ENCODE results near the gene RNF151.
"Not testable (repeated sequence)": the region's sequence is repeated elsewhere in the genome, so short reads cannot be mapped to it uniquely, and the experiment has no call there.

RNF151 gene

DNA sequence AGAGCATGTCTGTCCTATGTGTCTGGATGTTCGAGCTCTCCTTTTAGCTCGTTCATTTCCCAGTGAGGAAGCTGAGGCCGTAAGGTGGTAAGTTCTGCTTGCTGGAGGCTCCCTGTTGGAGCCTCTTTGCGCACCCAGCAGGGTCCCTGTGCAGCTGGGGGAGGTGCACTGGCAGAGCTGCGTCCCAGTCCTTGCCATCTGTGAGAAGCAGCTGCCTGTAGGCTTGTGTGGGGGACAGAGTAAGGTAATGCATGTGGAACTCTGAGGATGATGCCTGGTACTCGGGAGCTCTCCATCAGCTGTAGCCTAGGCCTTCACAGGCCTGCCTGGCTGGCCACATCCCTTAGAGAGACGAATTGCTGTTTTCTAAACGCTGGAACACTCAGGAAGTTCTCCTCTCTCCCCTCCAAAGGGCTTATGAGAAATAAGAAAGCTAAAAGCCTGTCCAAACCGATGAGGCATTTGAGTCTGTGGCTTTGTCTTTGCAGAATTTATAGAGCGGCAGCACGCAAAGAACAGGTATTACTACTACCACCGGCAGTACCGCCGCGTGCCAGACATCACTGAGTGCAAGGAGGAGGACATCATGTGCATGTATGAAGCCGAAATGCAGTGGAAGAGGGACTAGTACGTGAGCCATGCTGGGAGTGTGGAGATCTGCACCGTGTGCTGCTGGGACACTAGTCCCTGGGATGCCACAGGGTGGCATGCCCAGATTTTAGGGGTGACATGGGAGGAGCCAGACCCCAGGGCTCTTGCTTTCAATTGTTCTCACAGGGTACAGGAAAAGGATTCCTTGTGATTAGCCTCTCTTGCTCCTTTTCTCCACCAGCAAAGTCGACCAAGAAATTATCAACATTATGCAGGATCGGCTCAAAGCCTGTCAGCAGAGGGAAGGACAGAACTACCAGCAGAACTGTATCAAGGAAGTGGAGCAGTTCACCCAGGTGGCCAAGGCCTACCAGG is 5.7 kb upstream of the RNF151 start:
- DNase-seq, result peak in 1 of 2 experiments; percentile 48

DNA sequence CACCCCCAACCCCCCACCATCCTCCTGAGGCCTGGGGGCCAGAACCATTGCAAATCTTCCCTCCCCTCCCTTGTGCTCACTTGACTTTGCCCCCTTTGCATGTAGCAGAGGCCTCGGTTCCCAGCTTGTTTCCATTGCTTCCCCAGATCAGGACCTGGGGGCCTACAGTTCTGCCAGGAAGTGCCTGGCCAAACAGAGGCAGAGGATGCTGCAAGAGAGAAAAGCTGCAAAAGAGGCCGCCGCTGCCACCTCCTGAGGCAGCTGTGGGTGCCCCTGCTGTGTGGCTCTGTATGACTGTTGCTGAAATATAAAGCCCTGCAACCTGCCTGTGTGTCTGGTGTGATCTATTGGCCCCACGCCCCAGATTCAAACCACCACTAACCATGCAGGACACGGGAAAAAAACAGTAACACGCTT is 5.0 kb upstream of the RNF151 start:
- DNase-seq, result no peak

DNA sequence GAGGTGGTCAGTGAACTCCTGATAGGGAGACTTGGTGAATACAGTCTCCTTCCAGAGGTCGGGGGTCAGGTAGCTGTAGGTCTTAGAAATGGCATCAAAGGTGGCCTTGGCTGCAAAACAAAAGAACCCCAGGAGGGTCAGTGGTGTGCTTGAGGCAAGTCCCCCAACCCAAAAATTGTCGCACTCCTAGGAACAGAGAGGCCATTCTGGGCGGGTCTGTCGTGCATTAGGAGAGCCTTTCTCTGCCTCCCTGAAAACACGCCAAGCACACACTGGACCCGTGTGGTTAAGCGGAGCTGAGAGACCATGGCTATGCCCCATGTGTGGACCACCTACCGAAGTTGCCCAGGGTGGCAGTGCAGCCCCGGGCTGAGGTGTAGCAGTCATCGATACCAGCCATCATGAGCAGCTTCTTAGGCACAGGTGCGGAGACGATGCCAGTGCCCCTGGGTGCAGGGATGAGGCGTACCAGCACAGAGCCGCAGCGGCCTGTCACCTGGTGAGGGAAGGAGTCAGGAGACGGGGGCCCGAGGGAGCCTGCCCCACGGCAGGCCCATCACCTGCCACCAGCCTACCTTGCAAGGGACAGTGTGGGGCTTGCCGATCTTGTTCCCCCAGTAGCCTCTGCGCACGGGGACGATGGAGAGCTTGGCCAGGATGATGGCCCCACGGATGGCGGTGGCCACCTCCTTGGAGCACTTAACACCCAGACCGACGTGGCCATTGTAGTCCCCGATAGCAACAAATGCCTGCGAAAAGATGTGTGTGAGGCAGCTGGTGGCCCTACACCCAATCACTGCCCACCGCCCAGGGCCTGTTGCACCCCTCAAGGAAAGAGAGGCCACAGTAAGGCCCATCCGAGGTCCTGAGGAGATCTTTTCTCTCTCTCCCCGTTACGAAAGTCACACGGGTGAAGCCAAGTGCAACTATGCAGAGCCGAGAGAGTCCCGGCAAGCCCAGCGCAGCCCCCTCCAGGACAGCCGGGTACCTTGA is 4.2 kb upstream of the RNF151 start:
- DNase-seq, result not testable (repeated sequence)

DNA sequence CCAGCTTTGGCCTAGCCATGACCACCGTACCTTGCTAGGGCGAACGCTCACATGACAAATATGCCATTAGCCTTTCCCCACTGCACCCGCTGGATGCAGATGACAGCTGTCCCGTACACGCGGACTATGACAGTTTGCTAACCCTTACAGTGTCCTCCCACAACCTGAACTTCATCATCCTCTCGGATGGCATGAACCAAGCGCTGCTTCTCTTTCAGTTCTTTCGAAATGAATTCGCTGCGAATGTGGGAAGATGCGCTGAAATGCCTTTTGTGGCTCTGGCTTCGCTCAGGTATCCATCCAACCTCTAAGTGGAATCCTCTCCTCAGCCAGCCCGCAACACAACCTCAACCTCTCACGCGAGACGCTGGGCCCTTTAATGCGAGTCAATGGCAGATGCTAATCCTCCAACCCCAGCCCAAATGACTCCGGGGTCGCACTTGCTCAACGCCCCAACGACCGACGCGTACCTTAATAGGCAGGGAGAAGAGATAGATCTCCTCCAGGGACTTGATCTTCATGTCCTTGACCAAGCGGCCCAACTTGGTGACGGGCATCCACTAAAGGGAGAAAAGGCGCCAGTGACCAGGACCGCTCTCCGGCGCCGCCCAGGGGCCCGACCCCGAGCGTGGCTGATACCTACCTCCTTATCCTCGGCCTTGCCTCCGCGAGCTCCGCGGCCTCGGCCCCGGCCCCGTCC is 2.7 kb upstream of the RNF151 start:
- no peak for DNase-seq

DNA sequence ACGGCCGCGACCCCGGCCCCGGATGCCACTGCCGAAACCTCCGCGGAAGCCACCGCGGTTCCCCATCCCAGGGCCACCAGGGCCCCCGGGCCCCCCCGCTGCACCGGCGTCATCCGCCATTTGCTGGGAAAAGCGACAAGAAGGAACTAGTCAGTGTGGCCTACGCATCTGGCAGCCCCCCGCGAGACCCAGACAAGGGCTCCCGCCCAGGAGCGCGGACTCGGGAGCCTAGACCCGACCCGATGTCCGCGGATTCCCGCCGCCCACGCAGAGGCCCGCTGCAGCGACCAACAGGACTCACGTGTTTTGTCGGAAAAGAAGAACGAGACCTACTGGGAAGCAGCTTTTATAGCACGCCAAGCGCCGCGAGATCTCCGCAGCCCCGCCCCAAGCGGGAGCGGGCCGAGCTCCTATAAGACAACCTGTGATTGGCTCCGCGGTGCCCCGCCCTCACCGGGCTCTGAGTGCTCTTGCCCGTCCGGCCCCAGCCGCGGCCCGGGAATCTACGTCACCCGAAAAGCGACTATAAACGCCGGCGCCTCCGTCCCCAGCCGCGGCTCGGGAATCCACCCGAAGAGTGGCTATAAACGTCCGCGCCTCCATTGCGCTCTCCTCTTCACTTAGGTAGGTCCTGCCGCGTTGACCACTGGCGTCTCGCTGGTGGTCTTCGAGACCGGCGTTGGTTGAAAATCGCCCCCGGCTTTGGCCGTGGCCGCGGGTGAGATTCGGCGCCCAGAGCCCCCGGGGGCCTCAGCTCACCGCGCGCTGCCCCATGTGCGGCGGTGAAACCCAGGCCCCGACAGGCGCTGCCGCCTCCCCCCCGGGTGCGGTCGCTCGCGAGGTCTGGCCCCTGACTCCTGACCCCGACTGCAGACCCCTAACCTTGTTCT is 1.9 kb upstream of the RNF151 start, which contains the start of gene RPS2:
Gene RPS2 (minus strand): TSS at position 321 of the 890 bp plus-strand sequence. CDS start 201 bp downstream, at position 120.
- peak; percentile 85 to 94 for DNase-seq

DNA sequence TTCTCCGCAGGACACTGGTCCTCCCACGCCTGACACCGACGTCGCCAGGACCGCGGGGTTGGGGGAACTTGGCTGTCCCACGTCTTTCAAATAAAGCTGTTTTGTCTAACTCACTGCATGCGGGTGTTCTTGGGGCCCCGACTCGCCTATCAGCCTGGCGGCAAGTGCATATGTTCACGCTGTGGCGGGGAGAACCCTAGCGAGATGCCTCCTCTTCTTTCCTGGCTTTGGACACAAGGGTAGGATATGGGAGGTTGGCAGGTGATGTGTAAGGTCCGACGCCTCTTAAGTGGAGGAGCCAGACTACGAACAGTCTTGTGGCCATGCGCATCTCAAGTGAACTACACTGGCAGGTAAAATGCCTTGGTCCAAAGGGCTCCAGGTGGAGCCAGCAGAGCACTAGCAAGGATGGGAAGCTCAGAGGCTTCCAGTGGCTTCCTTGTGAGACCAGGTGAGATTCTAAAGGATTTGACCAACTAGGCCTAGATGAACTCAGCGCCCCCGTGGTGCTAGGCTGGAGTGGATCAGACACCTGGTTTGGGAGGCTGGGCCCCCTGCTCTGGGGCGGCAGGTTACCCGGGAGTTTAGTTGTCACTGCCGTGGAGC is 1.2 kb upstream of the RNF151 start:
- DNase-seq, result no peak

DNA sequence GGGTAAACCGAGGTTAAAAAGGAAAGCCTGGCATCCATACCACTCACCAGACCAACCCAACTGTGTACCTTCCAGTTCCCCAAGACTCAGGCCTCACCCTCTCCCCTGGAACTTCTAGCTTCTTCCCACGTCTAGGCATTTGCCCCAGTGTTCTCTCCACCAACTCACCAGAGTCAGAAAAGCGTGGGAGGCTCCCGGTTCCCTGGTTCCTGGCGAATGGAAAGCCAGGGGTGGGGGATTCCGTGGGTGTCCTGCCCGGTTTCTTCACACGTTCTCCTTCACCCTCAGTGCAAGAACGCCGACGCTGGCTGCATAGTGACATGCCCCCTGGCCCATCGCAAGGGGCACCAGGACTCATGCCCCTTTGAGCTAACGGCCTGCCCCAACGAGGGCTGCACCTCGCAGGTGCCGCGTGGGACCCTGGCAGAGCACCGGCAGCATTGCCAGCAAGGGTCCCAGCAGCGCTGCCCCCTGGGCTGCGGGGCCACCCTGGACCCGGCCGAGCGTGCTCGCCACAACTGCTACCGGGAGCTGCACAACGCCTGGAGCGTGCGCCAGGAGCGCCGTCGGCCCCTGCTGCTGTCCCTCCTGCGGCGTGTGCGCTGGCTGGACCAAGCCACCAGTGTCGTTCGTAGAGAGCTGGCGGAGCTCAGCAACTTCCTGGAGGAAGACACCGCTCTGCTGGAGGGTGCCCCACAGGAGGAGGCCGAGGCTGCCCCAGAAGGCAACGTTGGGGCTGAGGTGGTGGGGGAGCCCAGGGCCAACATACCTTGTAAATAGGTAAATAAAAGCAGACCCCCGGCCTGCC is 1.7 kb downstream of the RNF151 start:
- no peak for DNase-seq

DNA sequence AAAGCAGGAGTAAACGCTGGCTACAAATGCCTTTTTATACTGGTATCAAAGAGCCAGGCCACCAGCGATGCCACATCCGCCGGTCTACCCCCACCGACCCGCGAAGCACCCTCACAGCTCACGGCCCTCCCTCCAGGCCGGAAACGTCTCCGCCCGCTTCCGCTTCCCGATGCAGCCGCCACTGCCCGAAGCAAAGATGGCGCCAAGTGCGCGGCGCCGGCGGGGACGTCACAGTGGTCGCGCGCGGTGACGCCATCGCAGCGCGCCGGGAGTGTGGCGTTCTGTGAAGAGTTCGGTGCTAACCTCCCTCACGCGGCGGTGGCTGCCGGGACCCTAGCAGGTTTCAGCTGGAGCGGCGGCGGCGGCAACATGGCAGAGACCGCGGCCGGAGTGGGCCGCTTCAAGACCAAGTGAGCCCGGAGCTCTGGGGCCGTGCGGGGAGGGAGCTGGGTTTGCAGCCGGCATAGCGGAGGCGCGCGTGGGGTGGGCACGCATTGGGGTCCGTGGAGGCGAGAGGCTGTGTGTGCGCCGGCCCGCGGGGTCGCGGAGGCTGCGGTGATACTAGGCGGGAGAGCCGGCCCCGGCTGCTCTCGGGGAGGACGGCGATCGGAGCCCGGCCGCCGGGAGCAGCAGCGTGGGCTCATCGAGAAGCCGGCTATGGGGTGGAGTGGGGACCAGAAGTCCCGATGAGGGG is 5.3 kb downstream of the RNF151 start, which contains the start of gene TBL3:
Gene TBL3 (plus strand): TSS at position 258 of the 694 bp plus-strand sequence. CDS start 112 bp downstream, at position 370.
- DNase-seq, result peak; percentile 56 to 81

DNA sequence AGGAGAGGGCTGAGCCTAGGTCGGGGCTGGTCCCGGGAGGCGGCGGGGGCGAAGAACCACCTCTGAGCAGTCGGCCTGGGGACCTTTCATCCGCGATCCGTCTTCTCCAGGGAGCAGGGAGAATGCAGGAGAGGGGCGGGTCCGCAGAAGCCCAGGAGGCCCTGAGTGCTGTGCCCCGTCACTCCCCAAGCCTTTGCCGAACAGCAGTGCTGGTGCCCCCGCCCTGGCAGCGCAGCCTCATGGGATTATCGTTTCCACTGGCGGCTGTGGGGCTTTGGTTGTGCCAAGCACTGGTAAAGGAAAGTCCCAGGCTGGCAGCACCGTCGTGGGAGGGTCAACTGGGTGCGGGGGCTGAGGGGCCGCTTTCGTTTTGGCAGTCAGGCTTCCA is 5.8 kb downstream of the RNF151 start:
- no peak for DNase-seq

DNA sequence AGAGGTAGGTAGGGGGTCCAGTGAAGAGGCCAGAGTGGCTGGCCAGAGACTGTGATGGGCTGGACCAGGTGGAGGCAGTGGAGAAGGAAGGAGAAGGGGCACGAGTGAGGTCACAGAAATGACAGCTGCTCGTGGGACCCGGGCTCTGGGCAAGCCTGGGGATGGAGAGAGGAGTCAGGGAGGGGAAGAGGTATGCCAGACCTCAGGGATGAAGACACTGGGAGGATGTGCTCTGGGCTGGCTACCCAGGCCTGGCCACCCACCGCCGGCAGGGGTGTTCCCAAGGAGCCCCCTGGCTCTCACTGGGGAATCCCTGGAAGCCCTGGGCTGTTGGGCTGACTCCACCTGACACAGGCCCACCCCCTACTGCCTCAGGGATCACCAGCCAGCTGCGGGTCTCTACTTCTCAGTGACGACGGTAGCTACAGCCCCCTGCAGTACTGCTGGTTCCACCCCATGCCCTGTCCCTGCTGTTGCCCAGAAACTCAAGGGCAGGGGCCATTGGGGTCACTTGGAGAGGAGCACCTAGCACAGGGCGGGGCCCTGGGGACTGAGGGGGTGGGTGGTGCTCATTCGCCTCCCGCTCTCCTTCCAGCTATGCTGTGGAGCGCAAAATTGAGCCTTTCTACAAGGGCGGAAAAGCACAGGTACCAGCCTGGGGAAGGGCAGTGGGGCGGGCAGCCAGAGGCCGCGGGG is 7.0 kb downstream of the RNF151 start:
- no peak for DNase-seq

DNA sequence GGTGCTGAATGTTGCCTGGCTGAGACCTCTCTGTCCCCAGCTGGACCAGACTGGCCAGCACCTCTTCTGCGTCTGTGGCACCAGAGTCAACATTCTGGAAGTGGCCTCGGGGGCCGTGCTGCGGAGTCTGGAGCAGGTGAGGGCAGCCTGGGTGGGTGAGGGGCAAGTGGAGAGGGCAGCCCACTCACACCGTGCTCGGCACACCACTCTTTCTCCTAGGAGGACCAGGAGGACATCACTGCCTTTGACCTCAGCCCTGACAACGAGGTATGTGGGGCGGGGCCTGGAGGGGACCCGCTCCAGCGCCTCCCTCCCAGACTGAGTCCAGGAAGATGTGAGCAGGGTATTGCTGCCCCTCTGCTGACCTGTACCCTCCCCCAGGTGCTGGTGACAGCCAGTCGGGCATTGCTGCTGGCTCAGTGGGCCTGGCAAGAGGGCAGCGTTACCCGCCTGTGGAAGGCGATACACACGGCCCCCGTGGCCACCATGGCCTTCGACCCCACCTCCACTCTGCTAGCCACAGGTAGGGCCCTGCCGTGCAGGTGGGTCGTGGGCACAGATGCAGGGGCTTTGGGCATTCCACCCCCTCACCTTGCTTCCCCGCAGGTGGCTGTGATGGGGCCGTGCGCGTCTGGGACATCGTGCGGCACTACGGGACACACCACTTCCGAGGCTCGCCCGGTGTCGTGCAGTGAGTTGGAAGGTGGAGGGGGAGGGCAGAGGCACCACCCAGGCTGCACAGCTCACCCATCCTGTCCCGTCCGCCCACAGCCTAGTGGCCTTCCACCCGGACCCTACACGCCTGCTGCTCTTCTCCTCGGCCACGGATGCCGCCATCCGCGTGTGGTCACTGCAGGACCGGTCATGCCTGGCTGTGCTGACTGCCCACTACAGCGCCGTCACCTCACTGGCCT is 7.8 kb downstream of the RNF151 start:
- no peak for DNase-seq

DNA sequence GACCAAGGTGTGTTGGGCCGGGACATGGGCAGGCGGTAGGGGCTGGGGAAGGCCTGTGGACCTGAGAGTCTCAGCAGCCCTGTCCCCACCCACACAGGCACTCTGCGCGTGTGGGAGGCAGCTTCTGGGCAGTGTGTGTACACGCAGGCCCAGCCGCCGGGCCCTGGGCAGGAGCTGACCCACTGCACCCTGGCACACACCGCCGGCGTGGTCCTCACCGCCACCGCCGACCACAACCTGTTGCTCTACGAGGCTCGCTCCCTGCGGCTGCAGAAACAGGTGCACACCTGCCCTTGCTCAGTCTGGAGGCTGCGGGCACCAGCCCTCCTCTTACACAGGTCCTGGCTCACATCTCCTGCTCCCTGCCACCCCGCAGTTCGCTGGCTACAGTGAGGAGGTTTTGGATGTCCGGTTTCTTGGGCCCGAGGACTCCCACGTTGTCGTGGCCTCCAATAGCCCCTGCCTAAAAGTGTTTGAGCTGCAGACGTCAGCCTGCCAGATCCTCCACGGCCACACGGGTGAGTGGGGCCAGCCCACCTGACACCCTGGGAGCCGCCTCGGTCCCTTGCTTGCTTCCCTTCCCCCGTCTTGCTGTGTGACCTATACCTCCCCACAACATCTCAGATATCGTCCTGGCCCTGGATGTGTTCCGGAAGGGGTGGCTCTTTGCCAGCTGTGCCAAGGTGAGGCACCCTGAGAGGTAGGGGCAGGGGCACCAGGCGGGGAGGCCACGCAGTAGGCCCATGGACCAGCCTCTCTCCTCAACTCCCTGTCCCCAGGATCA is 9.0 kb downstream of the RNF151 start:
- no peak for DNase-seq

DNA sequence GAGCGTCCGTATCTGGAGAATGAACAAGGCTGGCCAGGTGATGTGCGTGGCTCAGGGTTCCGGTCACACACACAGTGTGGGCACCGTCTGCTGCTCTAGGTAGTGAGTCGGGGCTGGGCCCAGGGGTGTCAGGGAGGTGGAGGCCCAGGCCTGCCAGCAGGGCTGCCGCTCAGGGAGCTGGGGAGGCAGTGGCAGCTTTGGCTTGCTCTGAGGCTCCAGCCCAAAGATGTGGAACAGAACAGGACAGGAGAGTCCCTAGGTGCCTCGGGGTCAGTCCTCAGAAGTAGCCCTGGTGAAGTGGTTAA is 9.5 kb downstream of the RNF151 start:
- DNase-seq, result no peak

DNA sequence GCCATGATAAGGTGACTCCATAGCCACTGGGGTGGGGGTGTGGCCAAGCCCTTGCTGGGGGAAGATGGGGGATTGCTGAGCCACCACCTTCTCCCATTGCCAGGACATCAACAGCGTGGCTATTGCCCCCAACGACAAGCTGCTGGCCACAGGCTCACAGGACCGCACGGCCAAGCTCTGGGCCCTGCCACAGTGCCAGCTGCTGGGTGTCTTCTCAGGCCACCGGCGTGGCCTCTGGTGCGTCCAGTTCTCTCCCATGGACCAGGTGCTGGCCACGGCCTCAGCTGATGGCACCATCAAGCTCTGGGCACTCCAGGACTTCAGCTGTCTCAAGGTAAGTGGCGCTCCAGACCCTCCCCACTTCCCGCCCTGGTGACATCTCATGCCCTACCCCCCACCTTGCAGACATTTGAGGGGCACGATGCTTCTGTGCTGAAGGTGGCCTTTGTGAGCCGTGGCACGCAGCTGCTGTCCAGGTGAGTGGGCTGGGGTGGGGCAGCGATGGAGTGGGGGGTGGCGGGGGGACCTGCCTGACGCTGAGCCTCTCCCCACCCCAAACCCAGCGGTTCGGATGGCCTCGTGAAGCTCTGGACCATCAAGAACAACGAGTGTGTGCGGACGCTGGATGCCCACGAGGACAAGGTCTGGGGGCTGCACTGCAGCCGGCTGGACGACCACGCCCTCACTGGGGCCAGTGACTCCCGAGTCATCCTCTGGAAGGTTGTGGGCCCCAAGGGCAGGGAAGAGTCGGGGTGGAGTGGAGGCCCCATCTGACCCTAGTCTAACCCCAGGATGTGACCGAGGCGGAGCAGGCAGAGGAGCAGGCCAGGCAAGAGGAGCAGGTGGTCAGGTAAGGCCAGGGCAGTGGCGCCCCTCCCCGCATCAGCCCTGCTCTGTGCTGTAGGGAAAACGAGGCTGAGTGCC is 10.6 kb downstream of the RNF151 start:
- no peak for DNase-seq

DNA sequence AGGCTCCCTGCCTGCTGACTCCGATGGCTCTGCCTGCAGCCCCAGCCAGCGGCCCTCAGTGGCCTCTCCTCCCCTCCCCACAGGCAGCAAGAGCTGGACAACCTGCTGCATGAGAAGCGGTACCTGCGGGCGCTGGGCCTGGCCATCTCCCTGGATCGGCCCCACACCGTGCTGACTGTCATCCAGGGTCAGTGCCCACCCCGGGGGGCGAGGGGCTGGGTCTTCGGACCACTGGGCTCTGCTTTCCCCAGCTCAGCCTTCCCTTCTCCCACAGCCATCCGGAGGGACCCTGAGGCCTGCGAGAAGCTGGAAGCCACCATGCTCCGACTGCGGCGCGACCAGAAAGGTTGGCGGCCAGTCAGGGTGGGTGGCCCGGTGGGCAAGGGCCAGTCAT is 11.2 kb downstream of the RNF151 start:
- DNase-seq, result no peak

Measured in SW 1271 (cell line).